ENCODE results near the gene CRYM.
"Not testable (repeated sequence)": the region's sequence is repeated elsewhere in the genome, so short reads cannot be mapped to it uniquely, and the experiment has no call there.

CRYM gene

GRCh38 chr16:21277927-21278706, at the start of gene CRYM:
Gene CRYM, minus strand, starts transcription at chr16:21278290. Its CDS starts 39 bp downstream, at chr16:21278251.
- DNase-seq (ENCODE audit: low read depth): peak; percentile 62

GRCh38 chr16:21327046-21327445, 49.0 kb upstream of the CRYM start:
- no peak for DNase-seq (ENCODE audit: low read depth)

DNA sequence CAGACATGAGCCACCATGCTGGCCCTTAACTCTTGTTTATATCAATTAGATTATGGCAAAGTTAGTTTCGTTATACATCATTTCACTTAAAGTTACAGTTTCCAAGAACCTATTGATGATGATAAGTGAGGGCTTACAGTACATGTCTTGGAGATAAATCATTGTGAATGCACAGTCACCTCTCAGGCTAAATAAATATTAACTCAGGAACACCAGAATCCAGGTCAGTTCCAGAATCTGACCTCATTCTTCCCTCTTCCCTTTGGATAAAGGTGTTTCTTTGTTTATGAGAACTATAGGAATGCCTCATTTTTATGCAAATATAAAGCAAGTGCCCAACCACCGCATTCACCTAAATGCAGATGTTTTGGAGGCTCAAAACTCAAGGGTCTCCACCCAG, 48.4 kb upstream of the CRYM start:
- no peak for DNase-seq (ENCODE audit: low read depth)

DNA sequence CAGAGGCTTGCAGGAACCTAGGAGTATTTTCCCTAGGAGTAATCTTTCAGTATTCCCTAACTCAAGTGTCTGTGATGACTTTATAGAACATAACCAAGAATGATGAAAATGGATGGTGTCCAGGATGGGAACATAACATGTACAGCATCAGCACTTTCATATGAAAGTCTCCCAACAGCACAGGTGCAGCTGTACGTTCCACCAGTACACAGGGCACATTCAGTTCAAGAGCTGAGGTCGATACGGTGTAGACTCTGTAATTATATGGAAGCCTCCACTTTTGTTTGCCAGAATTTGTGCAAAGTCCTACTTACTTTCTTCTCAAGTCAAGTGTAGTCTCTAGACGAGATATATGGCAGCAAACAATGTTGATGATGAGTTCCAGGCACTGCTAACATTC, 46.2 kb upstream of the CRYM start:
- DNase-seq (ENCODE audit: low read depth): no peak

DNA sequence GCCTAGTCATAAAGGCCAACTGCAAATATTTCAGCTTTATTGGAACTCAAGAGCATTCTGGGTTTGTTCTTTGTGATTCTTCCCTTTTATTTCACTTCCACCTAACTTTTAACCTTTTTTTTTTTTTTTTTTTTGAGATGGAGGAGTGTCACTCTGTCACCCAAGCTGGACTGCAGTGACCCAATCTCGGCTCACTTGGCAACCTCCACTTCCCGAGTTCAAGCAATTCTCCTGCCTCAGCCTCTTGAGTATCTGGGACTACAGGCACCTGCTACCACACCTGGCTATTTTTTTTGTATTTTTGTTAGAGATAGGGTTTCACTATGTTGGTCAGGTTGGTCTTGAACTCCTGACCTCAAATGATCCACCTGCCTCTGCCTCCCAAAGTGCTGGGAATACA, 44.2 kb upstream of the CRYM start:
- not testable (repeated sequence) for DNase-seq (ENCODE audit: low read depth)

DNA sequence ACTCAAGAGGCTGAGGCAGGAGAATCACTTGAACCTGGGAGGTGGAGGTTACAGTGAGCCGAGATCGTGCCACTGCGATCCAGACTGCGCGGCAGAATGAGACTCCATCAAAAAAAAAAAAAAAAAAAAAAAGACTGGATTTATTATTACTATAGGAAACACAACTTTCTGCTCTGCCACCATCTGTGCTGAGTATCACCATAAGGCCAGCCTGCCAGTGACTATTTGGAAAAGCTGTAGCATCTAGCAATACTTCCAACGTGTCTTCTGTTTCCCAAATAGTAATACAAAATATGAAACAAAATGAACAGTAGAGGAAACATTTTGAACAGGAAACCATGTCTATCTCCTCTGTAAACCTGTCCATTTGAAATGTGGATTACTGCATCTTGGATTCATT, 43.6 kb upstream of the CRYM start:
- DNase-seq (ENCODE audit: low read depth): no peak

- no peak for DNase-seq (ENCODE audit: low read depth)
These were observed 36.2 kb upstream of the CRYM start for GRCh38 chr16:21314339-21314738.

DNA sequence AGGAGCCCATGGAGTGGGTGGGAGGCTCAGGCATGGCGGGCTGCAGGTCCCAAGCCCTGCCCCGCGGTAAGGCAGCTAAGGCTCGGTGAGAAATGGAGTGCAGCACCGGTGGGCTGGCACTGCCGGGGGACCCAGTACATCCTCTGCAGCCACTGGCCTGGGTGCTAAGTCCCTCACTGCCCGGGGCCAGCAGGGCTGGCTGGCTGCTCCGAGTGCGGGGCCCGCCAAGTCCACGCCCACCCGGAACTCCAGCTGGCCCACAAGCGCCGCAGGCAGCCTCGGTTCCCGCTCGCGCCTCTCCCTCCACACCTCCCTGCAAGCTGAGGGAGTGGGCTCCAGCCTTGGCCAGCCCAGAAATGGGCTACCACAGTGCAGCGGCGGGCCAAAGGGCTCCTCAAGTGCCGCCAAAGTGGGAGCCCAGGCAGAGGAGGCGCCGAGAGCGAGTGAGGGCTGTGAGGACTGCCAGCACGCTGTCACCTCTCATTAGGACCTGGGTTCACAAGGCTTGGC, 34.8 kb upstream of the CRYM start:
- DNase-seq (ENCODE audit: low read depth): not testable (repeated sequence)

DNA sequence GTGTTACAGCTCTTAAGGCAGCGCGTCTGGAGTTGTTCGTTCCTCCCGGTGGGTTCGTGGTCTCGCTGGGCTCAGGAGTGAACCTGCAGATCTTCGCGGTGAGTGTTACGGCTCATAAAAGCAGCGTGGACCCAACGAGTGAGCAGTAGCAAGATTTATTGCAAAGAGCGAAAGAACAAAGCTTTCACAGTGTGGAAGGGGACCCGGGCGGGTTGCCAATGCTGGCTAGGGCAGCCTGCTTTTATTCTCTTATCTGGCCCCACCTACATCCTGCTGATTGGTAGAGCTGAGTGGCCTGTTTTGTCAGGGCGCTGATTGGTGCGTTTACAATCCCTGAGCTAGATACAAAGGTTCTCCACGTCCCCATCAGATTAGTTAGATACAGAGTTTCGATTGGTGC, 34.0 kb upstream of the CRYM start:
- DNase-seq (ENCODE audit: low read depth): not testable (repeated sequence)

- not testable (repeated sequence) for DNase-seq (ENCODE audit: low read depth)
These were observed 28.6 kb upstream of the CRYM start for GRCh38 chr16:21306712-21307111.

GRCh38 chr16:21302898-21303528, 24.9 kb upstream of the CRYM start:
- DNase-seq (ENCODE audit: low read depth): no peak

GRCh38 chr16:21302454-21302853, 24.4 kb upstream of the CRYM start:
- no peak for DNase-seq (ENCODE audit: low read depth)

DNA sequence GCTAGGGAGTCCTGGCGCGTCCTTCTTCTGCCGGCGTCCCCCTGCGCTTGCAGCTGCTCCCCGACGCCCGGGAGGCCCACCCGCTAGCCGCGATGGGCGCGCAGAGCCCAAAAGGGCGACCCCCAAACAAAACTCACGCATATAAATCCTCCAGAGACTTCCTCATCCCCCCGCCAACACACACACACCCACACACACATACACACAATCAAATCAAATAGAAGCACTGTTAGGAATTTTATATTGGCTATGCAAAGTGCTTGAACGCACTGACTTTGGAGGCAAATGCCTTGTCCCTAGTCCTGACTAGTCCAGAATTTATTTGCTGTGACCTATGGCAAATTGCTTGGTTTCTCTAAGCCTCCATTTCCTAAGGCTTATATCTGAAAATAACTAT, 23.8 kb upstream of the CRYM start:
- DNase-seq (ENCODE audit: low read depth): no peak

DNA sequence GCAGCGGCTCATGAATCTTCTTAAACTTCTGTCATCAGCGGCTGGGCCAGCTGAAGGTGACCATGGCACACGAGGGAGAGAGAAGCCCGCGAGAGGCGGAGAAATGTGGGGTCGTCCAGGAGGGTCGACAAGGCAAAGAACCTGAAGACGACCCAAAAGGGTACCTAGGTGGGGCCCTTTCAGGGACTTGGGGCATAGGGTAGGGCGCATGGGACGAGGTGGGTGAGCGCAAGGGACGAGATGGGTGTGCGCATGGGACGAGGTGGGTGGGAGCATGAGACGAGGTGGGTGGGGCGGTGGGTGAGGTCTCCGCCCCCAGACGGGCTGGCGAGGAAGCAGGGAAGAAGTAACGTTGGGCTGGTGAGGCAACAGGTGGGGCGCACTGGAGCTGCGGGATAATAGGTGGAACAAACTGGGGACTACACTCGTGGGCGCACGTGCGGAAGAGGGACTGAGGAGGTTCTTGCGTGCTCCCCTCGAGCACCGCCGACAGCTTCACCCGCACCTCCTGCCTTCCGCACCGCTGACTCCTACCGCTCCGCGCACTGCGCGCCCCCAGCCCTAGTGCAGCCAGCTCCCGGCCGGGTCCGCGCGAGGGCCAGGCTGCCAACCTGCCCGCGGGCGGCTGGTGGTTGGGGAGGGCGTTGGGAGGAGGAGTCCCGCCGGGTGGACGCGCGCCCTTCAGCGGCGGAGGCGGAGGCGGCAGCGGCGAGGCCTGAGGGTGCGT, 23.2 kb upstream of the CRYM start:
- peak; percentile 42 for DNase-seq (ENCODE audit: low read depth)

DNA sequence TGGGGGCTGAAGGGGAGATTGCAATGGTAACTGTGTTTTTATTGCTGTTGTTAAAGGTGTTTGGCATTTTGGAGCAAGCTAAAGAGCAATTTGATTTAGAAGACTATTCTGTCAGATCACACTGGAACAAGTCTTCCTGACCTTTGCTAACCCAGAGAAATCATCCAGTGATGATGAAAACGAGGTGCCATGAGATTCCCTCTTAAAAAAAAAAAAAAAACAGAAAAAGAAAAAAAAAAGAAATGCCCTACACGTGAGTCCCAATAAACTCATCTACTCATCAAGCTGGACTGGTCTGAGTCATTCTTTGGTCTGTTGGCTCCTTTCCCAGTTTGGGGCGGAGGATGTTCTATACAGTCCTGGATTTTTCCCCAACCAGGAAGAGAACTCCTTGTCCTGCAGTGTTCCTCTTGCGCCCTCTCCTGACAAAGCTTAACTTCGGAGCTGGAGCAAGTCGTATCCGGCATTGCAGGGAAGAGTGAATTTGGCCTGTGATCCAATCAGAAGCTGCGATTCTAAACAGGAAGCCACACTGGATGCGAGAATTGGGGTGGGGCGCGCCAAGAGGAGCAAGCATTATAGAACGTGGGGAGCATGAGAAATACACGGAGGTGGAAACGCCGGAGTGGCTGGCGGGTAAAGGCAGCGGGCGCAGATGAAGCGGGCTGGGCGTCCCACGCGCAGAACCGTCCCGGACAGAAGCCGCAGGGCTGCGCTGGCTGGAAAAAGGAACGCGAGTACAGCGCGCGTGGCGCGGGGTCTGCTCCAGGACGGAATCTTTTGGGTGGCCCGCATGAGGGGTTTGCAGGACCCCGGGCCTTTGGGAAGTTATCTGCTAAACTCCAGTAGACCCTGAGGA, 22.4 kb upstream of the CRYM start:
- peak; percentile 56 for DNase-seq (ENCODE audit: low read depth)

- not testable (repeated sequence) for DNase-seq (ENCODE audit: low read depth)
These were observed 11.7 kb upstream of the CRYM start for GRCh38 chr16:21289789-21290188.

GRCh38 chr16:21285314-21285713, 7.2 kb upstream of the CRYM start:
- DNase-seq (ENCODE audit: low read depth): no peak

DNA sequence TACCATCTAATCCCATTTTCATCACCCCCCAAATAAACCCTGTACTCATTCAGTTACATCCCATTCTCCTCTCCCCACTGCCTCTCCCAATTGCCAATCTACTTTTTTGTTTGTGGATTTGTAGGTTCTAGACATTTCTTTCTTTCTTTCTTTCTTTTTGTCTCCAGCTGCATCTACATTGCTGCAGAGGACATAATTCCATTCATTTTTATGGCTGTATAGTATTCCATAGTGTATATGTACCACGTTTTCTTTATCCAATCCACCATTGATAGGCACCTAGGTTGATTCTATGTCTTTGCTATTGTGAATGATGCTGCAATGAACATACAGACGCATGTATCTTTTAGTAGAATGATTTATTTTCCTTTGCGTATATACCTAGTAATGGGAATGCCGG, 6.3 kb upstream of the CRYM start:
- no peak for DNase-seq (ENCODE audit: low read depth)

- DNase-seq (ENCODE audit: low read depth): no peak
These were observed 5.6 kb upstream of the CRYM start for GRCh38 chr16:21283521-21284289.

DNA sequence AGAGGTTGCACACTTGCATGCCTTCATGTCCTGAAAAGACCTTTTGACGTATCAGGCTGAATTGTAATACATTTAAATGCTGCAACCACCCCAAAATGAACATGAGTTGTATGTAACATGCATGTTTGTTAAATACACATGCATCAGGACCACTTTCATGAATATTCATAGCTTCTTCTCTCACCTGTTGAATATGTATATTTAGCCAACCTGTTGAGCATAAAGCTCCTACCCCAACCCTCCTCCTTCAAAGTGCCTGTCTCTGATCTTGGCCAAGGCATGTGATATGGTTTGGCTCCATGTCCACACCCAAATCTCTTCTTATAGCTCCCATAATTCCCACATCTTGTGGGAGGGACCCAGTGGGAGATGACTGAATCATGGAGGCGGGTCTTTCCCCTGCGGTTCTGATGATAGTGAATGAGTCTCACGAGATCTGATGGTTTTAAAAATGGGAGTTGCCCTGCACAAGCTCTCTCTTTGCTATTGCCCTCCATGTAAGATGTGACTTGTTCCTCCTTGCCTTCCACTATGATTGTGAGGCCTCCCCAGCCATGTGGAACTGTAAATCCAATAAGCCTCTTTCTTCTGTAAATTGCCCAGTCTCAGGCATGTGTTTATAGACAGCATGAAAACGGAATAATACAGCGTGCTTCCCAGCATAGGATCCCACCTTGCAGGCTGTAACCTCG, 3.8 kb upstream of the CRYM start:
- DNase-seq (ENCODE audit: low read depth): no peak

Measured in activated T-cell treated with anti-CD3 and anti-CD28 coated beads for 48 hours (primary cell).